IPS-NIHi11 (cell line): ENCODE results near the gene SLC6A6.
A peak's percentile ranks its signal among the peaks of the same experiment; 100 is the strongest.

Experiments
- DNase-seq: peaks from one replicate; pipeline ENCODE4 v3.0.0; 2012; ENCODE audit warnings: mixed read lengths, low spot score

SLC6A6 gene

DNA sequence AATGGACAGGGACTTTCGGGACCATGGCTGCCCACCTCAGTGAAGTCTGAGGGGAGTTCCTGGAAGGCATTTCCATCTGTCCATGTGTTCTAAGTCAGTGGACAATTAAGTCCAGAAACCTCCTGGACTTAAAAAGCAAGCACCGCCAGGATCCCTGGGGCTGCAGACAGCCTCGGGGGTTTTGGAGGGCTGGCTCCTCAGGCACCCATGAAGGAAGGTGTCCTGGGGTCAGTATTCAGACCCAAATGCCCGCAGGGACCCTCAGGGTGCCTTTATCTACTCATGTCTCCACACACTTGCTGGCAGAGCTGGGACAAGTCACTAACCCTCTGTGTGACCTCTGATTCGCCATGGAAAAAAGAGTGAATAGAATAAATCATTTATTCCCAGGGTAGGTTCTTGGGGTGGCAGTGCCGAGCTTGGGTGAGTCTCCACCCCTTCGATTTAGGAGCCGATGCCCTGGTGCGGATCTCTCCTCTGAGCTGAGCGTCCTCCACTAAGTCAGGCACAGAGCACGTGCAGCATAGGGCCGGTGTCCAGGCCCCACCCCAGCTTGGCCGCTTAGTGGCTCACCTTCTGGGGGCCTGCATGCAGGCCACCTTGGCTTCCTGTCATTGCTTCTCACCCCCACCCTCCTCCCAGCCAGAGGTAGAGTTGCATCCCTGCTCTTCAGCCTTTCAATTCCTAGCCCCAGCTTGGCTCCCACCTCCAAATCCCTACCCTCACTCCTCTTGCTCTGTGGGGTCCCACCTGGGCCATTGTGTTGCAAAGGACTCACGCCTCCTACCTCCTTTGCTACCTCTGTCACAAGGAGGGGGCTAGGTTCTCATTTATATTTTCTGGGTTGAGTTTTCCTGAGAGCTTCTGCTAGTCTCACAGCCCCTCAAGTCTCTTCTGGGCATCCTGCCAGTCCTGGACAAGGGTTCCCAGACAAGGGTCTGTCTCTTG, 19.9 kb downstream of the SLC6A6 start:
- peak; percentile 59 for DNase-seq

- no peak for DNase-seq
These were observed 20.9 kb downstream of the SLC6A6 start for GRCh38 chr3:14423197-14423743.

DNA sequence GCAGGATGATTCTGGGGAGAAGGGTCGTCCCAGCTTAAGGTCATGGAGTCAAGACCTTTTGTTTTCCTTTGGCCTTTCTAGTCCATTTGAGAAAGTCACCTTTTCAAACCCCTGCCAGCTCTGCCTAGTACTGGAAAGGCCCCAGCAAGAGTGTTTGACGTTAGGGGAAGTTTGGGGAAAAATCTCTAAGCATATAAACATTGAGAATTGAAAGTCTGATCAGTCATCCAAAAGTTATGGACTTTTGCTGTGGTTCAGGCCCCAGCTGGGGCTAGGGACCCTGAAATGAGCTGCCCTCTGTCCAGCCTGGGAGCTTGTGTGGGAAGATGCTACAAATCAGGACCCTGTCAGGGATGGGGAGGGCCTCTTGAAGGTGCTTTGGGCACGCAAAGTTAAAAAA, 21.6 kb downstream of the SLC6A6 start:
- DNase-seq = no peak

DNA sequence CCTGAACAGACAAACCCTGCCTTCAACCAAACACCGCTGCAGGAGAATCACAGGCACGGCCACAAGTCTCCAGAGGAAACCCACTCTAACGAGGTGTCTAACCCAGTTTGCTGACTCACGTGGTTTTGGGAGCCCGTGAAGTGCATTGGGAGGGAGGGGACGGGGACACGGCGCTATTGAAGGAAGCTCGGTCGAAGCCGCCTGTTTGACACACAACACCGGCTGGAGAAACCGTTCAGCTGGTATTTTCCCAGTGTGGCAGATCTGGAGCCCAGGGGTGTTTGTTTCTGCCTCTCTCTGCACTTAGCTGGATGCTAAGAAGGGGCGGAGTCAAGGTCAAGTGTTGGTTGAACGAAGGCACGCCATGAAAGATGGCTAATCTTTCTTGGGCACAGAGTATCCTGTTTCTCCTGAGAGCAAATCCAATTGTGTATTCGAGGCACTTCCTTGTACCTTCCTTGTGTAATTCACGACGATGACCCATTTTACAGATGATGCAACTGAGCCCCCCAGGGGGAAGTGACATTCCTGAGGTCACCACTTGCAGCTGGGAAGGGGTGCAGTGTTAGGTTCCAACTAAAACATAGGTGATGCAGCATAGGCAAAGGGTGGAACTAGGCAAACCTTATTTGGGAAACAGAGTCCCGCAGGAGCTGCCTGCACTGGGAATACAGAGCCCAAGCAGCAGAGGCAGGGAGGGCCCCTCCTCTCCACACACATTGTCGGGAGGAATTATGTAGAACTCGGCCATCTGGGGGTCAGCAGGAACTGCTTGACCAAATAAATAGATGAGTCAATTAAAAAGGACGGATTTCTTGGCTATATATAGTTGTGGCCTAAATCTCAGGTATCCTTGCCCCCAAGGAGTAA, 22.5 kb downstream of the SLC6A6 start:
- no peak for DNase-seq

DNA sequence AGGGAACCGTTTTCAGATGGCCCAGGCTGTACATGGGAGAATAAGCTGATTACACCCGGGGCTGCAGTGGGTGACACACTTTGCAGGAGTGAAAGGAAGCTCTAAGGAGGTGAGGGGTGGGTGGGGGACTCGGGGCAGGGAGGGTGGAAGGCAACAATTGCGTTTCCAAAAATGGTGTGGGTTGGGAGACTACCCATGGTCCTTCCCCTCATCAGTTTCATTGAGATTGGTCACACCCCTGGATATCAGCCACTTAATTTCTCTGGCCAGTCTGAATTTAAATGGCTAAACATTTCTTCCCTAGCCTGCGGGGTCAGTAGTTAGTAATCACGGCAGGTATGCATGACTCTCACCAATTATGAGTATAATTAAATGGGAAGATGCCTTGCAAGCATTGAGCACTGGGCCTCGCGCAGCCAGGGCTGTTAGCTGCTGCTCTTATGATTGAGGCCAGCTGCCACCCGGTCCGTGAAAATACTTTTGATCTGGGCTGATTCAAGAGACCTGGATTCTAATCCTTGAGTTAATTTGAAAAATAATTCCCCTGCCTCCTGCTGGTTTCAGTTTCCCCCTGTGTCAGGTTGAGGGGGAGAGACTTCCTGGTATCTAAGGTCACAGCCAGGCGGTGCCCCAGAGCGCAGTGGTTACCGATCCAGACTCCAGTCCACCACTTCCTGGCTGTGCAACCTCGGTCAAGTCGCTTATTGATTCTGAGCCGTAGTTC, 23.3 kb downstream of the SLC6A6 start:
- no peak for DNase-seq

DNA sequence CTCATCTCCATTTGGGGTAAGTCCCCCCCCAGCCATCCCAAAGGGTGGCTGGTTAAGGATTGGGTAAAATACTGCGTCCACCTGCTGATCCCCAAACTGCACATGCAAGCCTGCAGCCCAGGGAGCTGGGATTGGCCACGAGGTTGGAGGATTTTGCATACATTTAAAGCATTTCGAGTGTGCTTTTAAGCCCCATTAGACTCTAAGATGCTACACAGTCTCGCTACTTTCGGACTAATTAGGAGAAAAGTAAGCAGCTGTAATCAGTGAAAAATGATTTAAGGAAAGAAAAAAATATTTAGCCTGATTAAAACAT, 23.9 kb downstream of the SLC6A6 start:
- DNase-seq = no peak

- peak; percentile 44 for DNase-seq
These were observed 26.0 kb downstream of the SLC6A6 start for GRCh38 chr3:14428087-14429033.

DNA sequence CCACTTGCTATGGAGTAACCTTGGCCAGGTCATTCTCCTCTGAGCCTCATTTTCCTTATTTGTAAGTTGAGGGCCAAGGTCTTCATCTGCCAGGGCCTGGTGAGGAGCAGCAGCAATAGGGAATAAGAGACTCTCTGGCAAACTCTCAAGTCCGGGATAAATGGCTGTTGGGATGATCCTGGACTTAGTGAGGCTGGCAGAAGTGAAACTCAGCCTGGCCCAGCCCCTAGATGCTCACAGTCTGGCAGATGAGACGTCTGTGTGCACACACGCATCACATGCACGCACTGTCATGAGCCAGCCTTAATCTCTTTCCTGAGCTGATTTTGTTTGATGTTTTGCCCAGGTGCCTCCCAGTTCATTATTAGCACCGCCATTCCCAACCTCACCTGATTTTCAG, 26.8 kb downstream of the SLC6A6 start:
- DNase-seq = no peak

GRCh38 chr3:14429640-14430039, 27.2 kb downstream of the SLC6A6 start:
- no peak for DNase-seq

DNA sequence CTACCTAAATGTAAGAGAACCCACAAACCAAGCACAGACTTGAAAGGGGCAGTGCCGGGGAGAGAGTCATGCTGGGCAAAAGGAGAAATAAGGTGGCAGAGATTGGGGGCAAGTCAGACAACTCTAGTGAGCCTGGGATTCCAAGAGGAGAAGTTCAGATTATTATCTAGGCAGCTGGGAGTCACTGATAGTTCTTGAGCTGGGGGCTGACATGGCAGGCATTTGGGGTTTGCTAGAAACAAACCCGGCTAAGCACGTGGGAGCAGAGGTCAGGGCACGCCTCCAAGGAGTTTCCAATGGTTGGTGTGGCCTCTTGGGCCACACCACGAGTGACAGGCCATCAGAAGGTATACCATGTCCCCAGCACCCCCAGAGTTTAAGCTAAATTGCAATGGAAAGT, 27.6 kb downstream of the SLC6A6 start:
- DNase-seq = no peak

DNA sequence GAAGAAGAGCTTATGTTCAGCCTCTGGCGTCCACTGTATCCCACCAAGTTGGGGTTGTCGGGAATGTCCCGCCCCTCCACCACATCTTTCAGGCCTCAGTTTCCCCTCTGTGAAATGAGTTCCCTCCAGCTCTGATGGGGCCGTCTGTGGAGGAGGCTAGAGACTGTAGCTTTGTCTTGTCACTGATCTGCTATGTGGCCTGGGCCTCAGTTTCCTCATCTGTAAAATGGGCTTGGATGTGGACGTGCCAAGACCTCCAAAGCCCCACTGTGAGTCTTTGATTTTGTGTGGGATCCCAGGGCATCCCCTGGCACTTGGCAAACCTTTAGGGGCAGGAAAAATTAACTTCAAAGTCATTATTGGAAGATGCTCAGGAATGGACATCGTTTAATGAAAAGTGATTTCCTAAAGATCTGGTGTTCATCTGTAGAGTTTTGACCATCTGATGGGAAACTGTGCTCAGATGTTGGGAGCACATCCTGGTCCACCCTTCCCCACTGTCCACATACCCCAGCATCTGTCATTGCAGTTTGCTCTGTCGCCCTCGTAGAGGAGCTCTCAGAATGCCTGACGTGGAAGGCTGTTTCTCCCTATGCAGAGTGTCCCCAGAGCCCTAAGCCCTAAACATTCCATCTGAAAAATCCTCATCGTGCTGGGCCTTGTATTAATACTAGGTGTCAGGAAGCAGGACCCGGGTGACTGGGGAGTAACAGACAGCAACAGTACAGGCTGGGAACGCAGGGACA, 28.5 kb downstream of the SLC6A6 start:
- no peak for DNase-seq

DNA sequence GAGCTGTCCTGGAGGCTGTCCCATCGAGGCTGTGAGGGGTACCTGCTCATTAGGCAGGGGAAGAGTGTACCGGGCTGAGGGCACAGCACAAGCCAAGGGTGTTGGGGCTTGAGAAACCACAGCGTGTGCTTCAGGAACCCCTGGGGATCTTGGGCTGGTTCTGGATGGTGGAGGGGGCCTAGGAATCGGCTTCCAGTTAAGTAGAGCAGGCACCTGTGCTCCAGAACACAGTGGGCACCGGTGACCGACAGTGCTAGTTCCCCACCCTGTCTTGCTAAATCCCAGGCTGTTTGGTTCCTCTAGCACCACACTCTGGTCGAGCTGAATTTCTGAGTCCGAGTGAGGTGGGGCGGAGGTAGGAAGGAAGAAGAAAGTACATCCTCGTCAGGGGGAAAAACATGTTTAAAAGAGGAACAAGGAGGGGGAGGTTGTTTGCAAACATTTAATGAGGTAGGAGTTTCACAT, 29.1 kb downstream of the SLC6A6 start:
- no peak for DNase-seq

DNA sequence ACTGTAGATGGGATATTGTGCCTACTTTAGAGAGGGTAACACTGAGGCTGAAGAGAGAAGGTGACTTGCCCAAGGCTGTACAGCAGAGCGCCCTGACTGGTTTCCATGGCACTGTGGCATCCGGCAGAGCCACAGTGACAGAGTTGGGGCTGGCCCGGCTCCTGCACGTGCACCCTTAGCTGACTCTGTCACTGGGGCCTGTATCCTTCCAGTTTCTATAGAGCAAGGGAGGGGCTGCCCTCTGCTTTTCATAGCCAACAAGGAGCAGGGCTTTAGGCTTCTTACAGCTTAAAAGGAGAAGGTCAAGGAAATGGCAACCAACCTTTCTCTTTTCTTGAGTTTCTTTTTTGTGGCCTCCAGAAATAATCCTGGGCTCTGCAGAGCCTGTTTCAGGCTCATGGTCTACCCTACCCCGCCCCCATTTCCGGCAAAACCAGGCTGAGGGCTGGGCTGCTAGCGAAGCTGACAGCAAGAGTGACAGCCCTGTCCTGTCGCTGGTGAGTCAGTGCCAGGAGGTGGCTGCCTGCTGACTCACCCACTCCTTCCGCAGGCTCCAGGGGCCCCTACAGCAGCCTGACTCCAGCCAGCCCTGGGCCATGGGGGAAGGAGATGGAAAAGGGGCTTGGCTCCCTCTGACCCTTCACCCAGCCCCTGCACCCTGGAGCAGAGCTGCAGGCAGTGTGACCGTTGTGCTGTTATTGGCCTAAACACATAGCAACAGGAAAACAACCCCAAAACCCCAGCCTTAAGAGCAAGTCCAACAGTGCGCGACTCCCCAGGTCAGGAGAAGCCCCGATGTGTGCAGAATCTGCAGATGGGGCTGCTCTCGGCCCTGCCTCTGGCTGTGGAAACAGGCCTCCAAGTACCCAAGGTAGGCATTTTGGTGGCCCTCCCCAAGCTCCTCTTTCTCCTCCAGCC, 29.8 kb downstream of the SLC6A6 start:
- peak; percentile 81 for DNase-seq

DNA sequence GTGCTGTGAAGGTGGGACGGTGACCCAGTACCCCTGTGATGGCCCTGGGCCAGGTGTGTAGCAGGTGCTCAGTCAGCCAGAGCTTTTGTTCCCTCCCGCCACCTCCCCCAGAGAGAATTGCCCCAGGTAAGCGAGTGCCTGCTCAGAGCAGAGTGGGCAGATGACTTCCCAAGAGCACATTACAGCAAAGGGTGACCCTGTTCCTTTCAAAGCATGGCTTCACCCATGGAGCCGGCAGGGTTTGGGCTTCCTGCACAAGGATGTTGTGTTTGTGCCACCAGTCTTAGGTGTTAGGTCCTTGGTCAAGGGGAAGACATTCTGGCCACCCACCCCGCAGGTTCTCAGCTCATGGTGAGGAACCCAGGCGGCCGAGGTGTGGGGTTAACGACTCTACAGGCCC, 30.7 kb downstream of the SLC6A6 start:
- DNase-seq = no peak

DNA sequence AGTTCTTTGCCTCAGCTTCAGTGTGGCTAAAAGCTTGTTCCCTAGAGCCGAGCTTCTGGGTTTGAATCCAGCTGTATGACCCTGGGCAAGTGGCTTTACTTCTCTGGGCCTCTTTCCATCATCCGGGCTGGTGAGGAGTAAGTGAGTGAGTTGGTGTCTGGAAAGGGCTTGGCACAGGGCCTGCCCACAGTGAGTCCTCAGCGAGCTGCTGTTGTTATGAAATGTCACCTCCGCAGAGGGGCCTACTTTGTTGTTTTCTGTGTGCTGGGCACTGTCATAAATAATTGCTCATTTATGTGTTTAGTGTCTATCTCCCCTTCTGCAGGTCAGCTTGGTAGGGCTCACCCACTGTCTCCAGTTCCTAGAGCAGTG, 31.7 kb downstream of the SLC6A6 start:
- DNase-seq = no peak

- DNase-seq = no peak
These were observed 32.2 kb downstream of the SLC6A6 start for GRCh38 chr3:14434498-14435151.

DNA sequence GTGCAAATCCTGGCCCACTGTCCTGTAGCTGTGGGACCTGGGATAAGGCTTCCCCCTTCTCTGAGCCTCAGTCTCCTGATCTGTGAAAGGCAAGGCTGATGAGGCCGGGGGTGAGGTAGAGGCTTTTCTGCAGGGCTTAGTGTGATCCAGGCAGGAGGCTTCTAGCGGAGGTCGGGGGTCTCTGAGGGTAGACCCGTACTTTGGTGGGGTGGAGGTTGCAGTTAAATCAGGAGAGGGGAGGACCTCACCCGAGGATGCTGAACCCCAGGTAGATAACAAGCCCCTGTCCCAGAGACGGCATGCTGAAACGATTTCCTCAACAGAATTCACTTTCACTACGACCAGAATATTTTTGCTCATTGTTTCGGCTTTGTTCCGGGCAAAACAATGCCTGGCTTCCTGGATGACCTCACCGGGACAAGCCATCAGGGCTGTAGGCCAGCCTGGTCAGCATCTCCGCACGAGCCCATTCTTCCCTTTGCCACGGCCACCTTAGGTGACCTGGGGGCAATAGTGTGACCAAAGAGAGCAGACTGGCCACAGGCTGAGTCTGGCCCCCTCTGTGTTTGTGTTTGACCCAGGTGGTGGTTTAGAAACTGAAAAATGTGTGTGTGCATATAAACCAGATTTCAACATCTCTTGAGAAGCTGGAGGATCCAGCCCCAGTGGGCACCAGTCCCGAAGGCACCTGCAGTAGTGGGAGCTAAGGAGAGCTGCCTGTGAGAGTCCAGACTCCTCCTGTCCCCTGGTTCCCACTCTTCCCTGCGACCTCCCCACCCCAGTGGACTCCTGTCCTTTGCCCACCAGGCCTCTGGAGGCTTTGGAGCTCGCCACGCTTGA, 33.0 kb downstream of the SLC6A6 start:
- no peak for DNase-seq

GRCh38 chr3:14436954-14437281, 34.5 kb downstream of the SLC6A6 start:
- DNase-seq = no peak
